ENCODE measurements around the gene UBE2G2.

The UBE2G2 gene

GRCh38 chr21:44801468-44802395 is at the start of gene UBE2G2:
UBE2G2 (minus strand) TSS chr21:44801820; CDS start chr21:44801748, 72 bp downstream.
- DNase-seq, result peak; percentile 32

GRCh38 chr21:44850905-44851657 is 49.5 kb upstream of the UBE2G2 start:
- DNase-seq, result no peak

- DNase-seq, result no peak
Measured at GRCh38 chr21:44850208-44850800, 48.7 kb upstream of the UBE2G2 start.

- no peak for DNase-seq
Measured at GRCh38 chr21:44849616-44850130, 48.1 kb upstream of the UBE2G2 start.

- no peak for DNase-seq
Measured at GRCh38 chr21:44848821-44849521, 47.4 kb upstream of the UBE2G2 start.

- DNase-seq, result no peak
Measured at GRCh38 chr21:44847261-44848056, 45.8 kb upstream of the UBE2G2 start.

GRCh38 chr21:44846485-44847260 is 45.1 kb upstream of the UBE2G2 start:
- no peak for DNase-seq

- DNase-seq, result no peak
Measured at GRCh38 chr21:44846224-44846484, 44.5 kb upstream of the UBE2G2 start.

GRCh38 chr21:44845418-44846223 is 44.0 kb upstream of the UBE2G2 start:
- DNase-seq, result peak; percentile 28

- DNase-seq, result no peak
Measured at GRCh38 chr21:44844256-44844655, 42.6 kb upstream of the UBE2G2 start.

GRCh38 chr21:44842721-44843445 is 41.3 kb upstream of the UBE2G2 start:
- DNase-seq, result no peak

- DNase-seq, result no peak
Measured at GRCh38 chr21:44842087-44842486, 40.5 kb upstream of the UBE2G2 start.

GRCh38 chr21:44840771-44841170 is 39.2 kb upstream of the UBE2G2 start:
- DNase-seq, result no peak

GRCh38 chr21:44838951-44839350 is 37.3 kb upstream of the UBE2G2 start:
- DNase-seq, result no peak

- DNase-seq, result no peak
Measured at GRCh38 chr21:44838039-44838895, 36.6 kb upstream of the UBE2G2 start.

- DNase-seq, result no peak
Measured at GRCh38 chr21:44837537-44837936, 35.9 kb upstream of the UBE2G2 start.

GRCh38 chr21:44836666-44837471 is 35.2 kb upstream of the UBE2G2 start:
- peak; percentile 34 for DNase-seq

- DNase-seq, result no peak
Measured at GRCh38 chr21:44836349-44836665, 34.7 kb upstream of the UBE2G2 start.

Measured in DMS 273 treated with DMSO at 0.1 percent for 48 hours (cell line).